Cardiac muscle cell (in vitro differentiated cells and primary cell): ENCODE measurements around the gene CCDC33. TPM values are rescaled to one million over a fixed set of nuclear protein-coding genes. Genes with fewer than 3 reads are reported as not detected.

Source experiments
- DNase-seq, 2 donors: peaks; one replicate each; pipeline versions ENCODE4 v3.0.0 to v3.0.0-alpha.2; 2010 to 2017; ENCODE audit warnings: low read depth in 1 of 2, low spot score in 1 of 2
- H3K27ac ChIP-seq: fragments of 200-600 bp; sonication (generic); 2 replicates; pipeline ENCODE4 v1.5.1; 2016
- H3K27me3 ChIP-seq: fragments of 200-600 bp; sonication (generic); 2 replicates; pipeline ENCODE4 v1.6.0; 2016; ENCODE audit warnings: control low read depth
- H3K36me3 ChIP-seq: fragments of 200-600 bp; sonication (generic); 2 replicates; pipeline ENCODE4 v1.5.1; 2016; ENCODE audit warnings: control low read depth
- H3K4me1 ChIP-seq: fragments of 200-600 bp; sonication (generic); 2 replicates; pipeline ENCODE4 v1.8.1; 2017; ENCODE audit warnings: low read depth, mild to moderate bottlenecking, mixed run types
- H3K4me3 ChIP-seq: fragments of 200-600 bp; sonication (generic); 2 replicates; pipeline ENCODE4 v1.5.1; 2016; ENCODE audit warnings: mild to moderate bottlenecking
- H3K9me3 ChIP-seq: fragments of 200-600 bp; sonication (generic); 2 replicates; pipeline ENCODE4 v1.5.1; 2017; ENCODE audit warnings: low read depth, mild to moderate bottlenecking, control low read depth
- CTCF ChIP-seq: IDR thresholded peaks from 2 replicates; pipeline ENCODE4 v1.5.1; 2012; ENCODE audit warnings: low read depth, mild to moderate bottlenecking, low read length
- polyA plus RNA-seq: library from polyadenylated mRNA; unstranded; fragments of >200 nt; fragmentation: Nextera tagmentation; extraction: Ambion mirVana; gene quantifications from 2 replicates; pipeline ENCODE4 v1.2.1, GENCODE V29; 2016
- total RNA-seq: library from RNA; depleted of rRNA; stranded (reverse); fragments of >200 nt; gene quantifications from 2 replicates; pipeline ENCODE4 v1.2.3, GENCODE V29; 2016

Gene CCDC33
- total and polyA plus RNA-seq, 2 experiments from 2014 or later, result 3.1 to 9.5 TPM

- Histone ChIP-seq H3K4me1 (peaks cover 16% of the 10 kb centered on the region), H3K9me3 (no peaks in the 10 kb centered on the region), H3K27ac (no peak overlapping the region), H3K36me3 (no peaks in the 10 kb centered on the region), H3K4me3 (no peak overlapping the region), H3K27me3 (no peaks in the 10 kb centered on the region)
- no peak for TF ChIP-seq CTCF
- peak; percentile 94 to 95 for DNase-seq
Measured at GRCh38 chr15:74291101-74292071, 55.3 kb downstream of the CCDC33 start.

- no peak for DNase-seq
- Histone ChIP-seq H3K27me3 (no peaks in the 10 kb centered on the region), H3K9me3 (no peaks in the 10 kb centered on the region), H3K27ac (no peak overlapping the region), H3K4me1 (peaks cover 10% of the 10 kb centered on the region), H3K4me3 (no peak overlapping the region), H3K36me3 (no peaks in the 10 kb centered on the region)
- no peak for TF ChIP-seq CTCF
Measured at GRCh38 chr15:74293021-74293810, 57.1 kb downstream of the CCDC33 start.

GRCh38 chr15:74294010-74294409, 57.9 kb downstream of the CCDC33 start:
- H3K9me3 ChIP-seq, result no peaks in the 10 kb centered on the region
- no peak for DNase-seq
- peaks cover 6% of the 10 kb centered on the region for H3K4me1 ChIP-seq
- TF ChIP-seq CTCF, result no peak
- H3K27ac ChIP-seq, result no peak overlapping the region
- no peaks in the 10 kb centered on the region for H3K27me3 ChIP-seq
- no peak overlapping the region for H3K4me3 ChIP-seq
- no peaks in the 10 kb centered on the region for H3K36me3 ChIP-seq

GRCh38 chr15:74295800-74296199, 59.7 kb downstream of the CCDC33 start:
- DNase-seq, result no peak
- no peaks in the 10 kb centered on the region for H3K36me3 ChIP-seq
- peaks cover 11% of the 10 kb centered on the region for H3K27me3 ChIP-seq

GRCh38 chr15:74297887-74298286, 61.8 kb downstream of the CCDC33 start:
- no peaks in the 10 kb centered on the region for H3K36me3 ChIP-seq
- no peak overlapping the region for H3K27ac ChIP-seq
- peaks cover 19% of the 10 kb centered on the region for H3K27me3 ChIP-seq
- no peak overlapping the region for H3K4me3 ChIP-seq
- no peak for DNase-seq
- no peak for TF ChIP-seq CTCF
- no peaks in the 10 kb centered on the region for H3K9me3 ChIP-seq
- no peaks in the 10 kb centered on the region for H3K4me1 ChIP-seq

More at GRCh38 chr15:74295800-74296199, 59.7 kb downstream of the CCDC33 start:
- no peak overlapping the region for H3K27ac ChIP-seq
- H3K9me3 ChIP-seq, result no peaks in the 10 kb centered on the region
- H3K4me3 ChIP-seq, result no peak overlapping the region
- peaks cover 5% of the 10 kb centered on the region for H3K4me1 ChIP-seq
- TF ChIP-seq CTCF, result no peak
